ENCODE measurements around the gene ZNF618.

- no peak for TF ChIP-seq CTCF (IDR thresholded peaks at IDR 0.05; ENCODE audit: low read depth, low read length, poor library complexity, severe bottlenecking)
- no peak for TF ChIP-seq EZH2phosphoT487 (IDR thresholded peaks at IDR 0.05; ENCODE audit: borderline replicate concordance, low read length)
These were observed 122.6 kb downstream of the ZNF618 start for GRCh38 chr9:113998525-113999255.
